SU-DHL-6 (cell line): ENCODE data around the gene MPRIP.

Experiments
- H2AFZ ChIP-seq: fragments of 200-600 bp; sonication (generic); 2 replicates; pipeline ENCODE4 v1.6.1; 2014; ENCODE audit warnings: low read depth, mild to moderate bottlenecking, moderate library complexity, mixed read lengths, antibody characterized with exemption, low read length; ENCODE audit not compliant: severe bottlenecking
- H3F3A ChIP-seq: fragments of 200-600 bp; shearing (Covaris generic); 2 replicates; pipeline ENCODE4 v1.6.0; 2016; ENCODE audit warnings: antibody characterized with exemption, mild to moderate bottlenecking; ENCODE audit not compliant: insufficient read depth
- H3K27ac ChIP-seq: fragments of 200-600 bp; sonication (generic); 2 replicates; pipeline ENCODE4 v1.5.1; 2016; ENCODE audit warnings: low read depth, mild to moderate bottlenecking, low read length, moderate library complexity, mixed read lengths
- H3K27me3 ChIP-seq: fragments of 200-600 bp; sonication (generic), shearing (Covaris generic); 2 replicates; pipeline ENCODE4 v1.6.0; 2014; ENCODE audit warnings: mild to moderate bottlenecking, low read length
- H3K36me3 ChIP-seq: fragments of 200-600 bp; sonication (generic); 2 replicates; pipeline ENCODE4 v1.6.1; 2014; ENCODE audit warnings: mild to moderate bottlenecking, low read length, mixed read lengths
- H3K4me2 ChIP-seq: fragments of 300-600, 200-600 bp; shearing (Covaris generic), sonication (generic); 2 replicates; pipeline ENCODE4 v1.6.0; 2014; ENCODE audit warnings: low read length, low read depth, mild to moderate bottlenecking; ENCODE audit not compliant: poor library complexity, severe bottlenecking
- H3K4me3 ChIP-seq: fragments of 200-600 bp; sonication (generic); 2 replicates; pipeline ENCODE4 v1.5.1; 2014; ENCODE audit warnings: antibody characterized with exemption, low read length, mild to moderate bottlenecking, mixed read lengths; ENCODE audit not compliant: insufficient read depth, poor library complexity, severe bottlenecking
- H3K79me2 ChIP-seq: fragments of 200-600 bp; sonication (generic); 2 replicates; pipeline ENCODE4 v1.6.1; 2014; ENCODE audit warnings: mild to moderate bottlenecking, low read length, moderate library complexity; ENCODE audit not compliant: insufficient read depth
- H3K9ac ChIP-seq: fragments of 200-600 bp; sonication (generic); 2 replicates; pipeline ENCODE4 v1.7.0; 2014; ENCODE audit warnings: mild to moderate bottlenecking, low read length
- H3K9me2 ChIP-seq: fragments of 200-600 bp; sonication (generic); replicated peaks from 2 replicates; pipeline ENCODE4 v1.6.1; 2014; ENCODE audit warnings: low read length; ENCODE audit not compliant: insufficient read depth
- H3K9me3 ChIP-seq: fragments of 200-600 bp; sonication (generic); 2 replicates; pipeline ENCODE4 v1.6.1; 2014; ENCODE audit warnings: low read length, mixed read lengths; ENCODE audit not compliant: insufficient read depth
- H4K20me1 ChIP-seq: fragments of 200-600 bp; sonication (generic); 2 replicates; pipeline ENCODE4 v1.6.1; 2014; ENCODE audit warnings: low read depth, mild to moderate bottlenecking, antibody characterized with exemption, low read length, moderate library complexity, mixed read lengths
- CTCF ChIP-seq: fragments of 200-600 bp; sonication (generic); IDR thresholded peaks from one replicate; pipeline ENCODE4 v1.5.1; 2017; ENCODE audit warnings: antibody characterized with exemption, mild to moderate bottlenecking, low read length, moderate library complexity; ENCODE audit not compliant: insufficient read depth, poor library complexity, severe bottlenecking
- EZH2phosphoT487 ChIP-seq: fragments of 200-600 bp; sonication (generic), shearing (Covaris generic); conservative IDR thresholded peaks from 2 replicates; pipeline ENCODE4 v1.6.1; 2018; ENCODE audit warnings: mild to moderate bottlenecking, antibody characterized with exemption, low read length, moderate library complexity, mixed read lengths

MPRIP gene

GRCh38 chr17:17056156-17056539, 13.9 kb downstream of the MPRIP start:
- Histone ChIP-seq H3K36me3 (no peaks in the 10 kb centered on the region), H3K9ac (no peak overlapping the region)

GRCh38 chr17:17057057-17057551, 14.8 kb downstream of the MPRIP start:
- Histone ChIP-seq H3K79me2 (peaks cover 23% of the 10 kb centered on the region), H3K27me3 (no peaks in the 10 kb centered on the region), H3F3A (no peaks in the 10 kb centered on the region), H3K9me3 (no peaks in the 10 kb centered on the region), H2AFZ (no peak overlapping the region), H3K9ac (no peak overlapping the region), H3K4me3 (no peak overlapping the region), H3K36me3 (no peaks in the 10 kb centered on the region), H4K20me1 (no peaks in the 10 kb centered on the region), H3K27ac (no peak overlapping the region), H3K4me2 (no peak overlapping the region), H3K9me2 (no peaks in the 10 kb centered on the region)
- TF ChIP-seq EZH2phosphoT487 = no peak
- TF ChIP-seq CTCF = no peak

More at GRCh38 chr17:17056156-17056539, 13.9 kb downstream of the MPRIP start:
- no peak overlapping the region for H3K27ac ChIP-seq
- H2AFZ ChIP-seq = no peak overlapping the region
- H4K20me1 ChIP-seq = no peaks in the 10 kb centered on the region
- H3K9me2 ChIP-seq = no peaks in the 10 kb centered on the region
- H3K4me3 ChIP-seq = no peak overlapping the region
- TF ChIP-seq EZH2phosphoT487 (no peak), CTCF (no peak)
- H3K79me2 ChIP-seq = peaks cover 23% of the 10 kb centered on the region
- H3K4me2 ChIP-seq = no peak overlapping the region
- no peaks in the 10 kb centered on the region for H3K27me3 ChIP-seq
- no peaks in the 10 kb centered on the region for H3K9me3 ChIP-seq
- no peaks in the 10 kb centered on the region for H3F3A ChIP-seq

- TF ChIP-seq EZH2phosphoT487 = no peak
- TF ChIP-seq CTCF = no peak
- H2AFZ ChIP-seq = no peak overlapping the region
- H4K20me1 ChIP-seq = no peaks in the 10 kb centered on the region
- no peak overlapping the region for H3K27ac ChIP-seq
- H3F3A ChIP-seq = no peaks in the 10 kb centered on the region
- no peaks in the 10 kb centered on the region for H3K9me2 ChIP-seq
- no peak overlapping the region for H3K4me2 ChIP-seq
- H3K36me3 ChIP-seq = no peaks in the 10 kb centered on the region
- no peaks in the 10 kb centered on the region for H3K27me3 ChIP-seq
- no peak overlapping the region for H3K9ac ChIP-seq
- no peak overlapping the region for H3K4me3 ChIP-seq
- no peaks in the 10 kb centered on the region for H3K9me3 ChIP-seq
- peaks cover 19% of the 10 kb centered on the region; the same call in 1 of the 2 replicates for H3K79me2 ChIP-seq
These were observed 16.0 kb downstream of the MPRIP start for GRCh38 chr17:17058304-17058703.
